ENCODE results near the gene MICAL2.

The MICAL2 gene

GRCh38 chr11:12212174-12212820 lies 101.9 kb downstream of the MICAL2 start:
- no peak overlapping the region for H3K4me3 ChIP-seq (ENCODE audit: low read length)
- no peak for DNase-seq (ENCODE audit: low read depth, low spot score)

GRCh38 chr11:12212821-12213185 lies 102.4 kb downstream of the MICAL2 start:
- no peak overlapping the region for H3K4me3 ChIP-seq (ENCODE audit: low read length)
- DNase-seq (ENCODE audit: low read depth, low spot score), result no peak

- DNase-seq (ENCODE audit: low read depth, low spot score), result no peak
- H3K4me3 ChIP-seq (ENCODE audit: low read length), result no peak overlapping the region
Observed at GRCh38 chr11:12213883-12214282, 103.5 kb downstream of the MICAL2 start.

GRCh38 chr11:12214751-12215150 lies 104.4 kb downstream of the MICAL2 start:
- no peak overlapping the region for H3K4me3 ChIP-seq (ENCODE audit: low read length)
- no peak for DNase-seq (ENCODE audit: low read depth, low spot score)

- no peak overlapping the region for H3K4me3 ChIP-seq (ENCODE audit: low read length)
- DNase-seq (ENCODE audit: low read depth, low spot score), result no peak
Observed at GRCh38 chr11:12215181-12215593, 104.8 kb downstream of the MICAL2 start.

- no peak for DNase-seq (ENCODE audit: low read depth, low spot score)
- H3K4me3 ChIP-seq (ENCODE audit: low read length), result no peak overlapping the region
Observed at GRCh38 chr11:12216041-12216451, 105.7 kb downstream of the MICAL2 start.

- no peak overlapping the region for H3K4me3 ChIP-seq (ENCODE audit: low read length)
- DNase-seq (ENCODE audit: low read depth, low spot score), result peak; percentile 47
Observed at GRCh38 chr11:12216671-12217374, 106.4 kb downstream of the MICAL2 start.

GRCh38 chr11:12217879-12218278 lies 107.5 kb downstream of the MICAL2 start:
- no peak overlapping the region for H3K4me3 ChIP-seq (ENCODE audit: low read length)
- DNase-seq (ENCODE audit: low read depth, low spot score), result no peak

GRCh38 chr11:12218909-12219308 lies 108.5 kb downstream of the MICAL2 start:
- no peak for DNase-seq (ENCODE audit: low read depth, low spot score)

GRCh38 chr11:12219757-12220156 lies 109.4 kb downstream of the MICAL2 start:
- H3K4me3 ChIP-seq (ENCODE audit: low read length), result no peak overlapping the region
- DNase-seq (ENCODE audit: low read depth, low spot score), result no peak

More at GRCh38 chr11:12218909-12219308, 108.5 kb downstream of the MICAL2 start:
- H3K4me3 ChIP-seq (ENCODE audit: low read length), result no peak overlapping the region

GRCh38 chr11:12220305-12220704 lies 109.9 kb downstream of the MICAL2 start:
- DNase-seq (ENCODE audit: low read depth, low spot score), result no peak
- no peak overlapping the region for H3K4me3 ChIP-seq (ENCODE audit: low read length)

GRCh38 chr11:12221051-12221535 lies 110.7 kb downstream of the MICAL2 start:
- H3K4me3 ChIP-seq (ENCODE audit: low read length), result no peak overlapping the region
- no peak for DNase-seq (ENCODE audit: low read depth, low spot score)

- DNase-seq (ENCODE audit: low read depth, low spot score), result no peak
- H3K4me3 ChIP-seq (ENCODE audit: low read length), result no peak overlapping the region
Observed at GRCh38 chr11:12222055-12222792, 111.8 kb downstream of the MICAL2 start.

- DNase-seq (ENCODE audit: low read depth, low spot score), result no peak
- H3K4me3 ChIP-seq (ENCODE audit: low read length), result peak overlapping the region; percentile 35
Observed at GRCh38 chr11:12223771-12224536, 113.6 kb downstream of the MICAL2 start.

GRCh38 chr11:12224537-12224893 lies 114.1 kb downstream of the MICAL2 start:
- peak; percentile 93 for DNase-seq (ENCODE audit: low read depth, low spot score)
- peak overlapping the region; percentile 35 for H3K4me3 ChIP-seq (ENCODE audit: low read length)

GRCh38 chr11:12225046-12225739 lies 114.8 kb downstream of the MICAL2 start:
- H3K4me3 ChIP-seq (ENCODE audit: low read length), result no peak overlapping the region
- no peak for DNase-seq (ENCODE audit: low read depth, low spot score)

- DNase-seq (ENCODE audit: low read depth, low spot score), result no peak
- no peak overlapping the region for H3K4me3 ChIP-seq (ENCODE audit: low read length)
Observed at GRCh38 chr11:12226093-12226492, 115.7 kb downstream of the MICAL2 start.

GRCh38 chr11:12229450-12230229 lies 119.2 kb downstream of the MICAL2 start:
- DNase-seq (ENCODE audit: low read depth, low spot score), result no peak

More at GRCh38 chr11:12229450-12230229, 119.2 kb downstream of the MICAL2 start:
- no peak overlapping the region for H3K4me3 ChIP-seq (ENCODE audit: low read length)

All from Jurkat, Clone E6-1 (cell line).